Large intestine (tissue), 3 donors: ENCODE data around the gene ATG4A. TPM values are rescaled to one million over a fixed set of nuclear protein-coding genes. Genes with fewer than 3 reads are reported as not detected.

Experiments used
- DNase-seq, 2 donors: peaks; one replicate each; pipeline versions ENCODE4 v3.0.0 to v3.0.0-alpha.2; 2013
- H3K27ac ChIP-seq: one replicate; pipeline ENCODE4 v1.5.1; 2013; ENCODE audit warnings: low read length
- H3K27me3 ChIP-seq: 2 replicates; pipeline ENCODE4 v1.6.1; 2013; ENCODE audit warnings: low read length; ENCODE audit not compliant: control insufficient read depth, insufficient read depth
- H3K36me3 ChIP-seq: 2 replicates; pipeline ENCODE4 v1.6.1; 2013; ENCODE audit warnings: low read length; ENCODE audit not compliant: control insufficient read depth, insufficient read depth
- H3K4me1 ChIP-seq: one replicate; pipeline ENCODE4 v1.6.1; 2013; ENCODE audit warnings: low read length; ENCODE audit not compliant: control insufficient read depth, insufficient read depth
- H3K4me3 ChIP-seq: one replicate; pipeline ENCODE4 v1.5.1; 2013; ENCODE audit warnings: low read length
- H3K9me3 ChIP-seq: one replicate; pipeline ENCODE4 v1.6.1; 2013; ENCODE audit warnings: mild to moderate bottlenecking, low read depth, low read length, moderate library complexity; ENCODE audit not compliant: control insufficient read depth
- WGBS: methylation state at CpG from one replicate; pipeline ENCODE4 v1.1.5; 2013; ENCODE audit warnings: low lambda C conversion rate; ENCODE audit not compliant: insufficient coverage; 5-methylcytosine and 5-hydroxymethylcytosine counted together
- polyA plus RNA-seq: library from polyadenylated mRNA; unstranded; fragments of 120-200 nt; gene quantifications from one replicate; pipeline ENCODE4 v1.2.1, GENCODE V29; 2013

Gene ATG4A
- polyA plus RNA-seq, 1 donor, result 20.6 TPM

GRCh38 chrX:108167211-108167872 is 75.8 kb downstream of the ATG4A start:
- no peak overlapping the region for H3K27ac ChIP-seq
- WGBS, result 25% methylated on average over 2 of the region's 5 CpGs
- H3K27me3 ChIP-seq, result no peaks in the 10 kb centered on the region
- H3K4me3 ChIP-seq, result no peak overlapping the region
- DNase-seq, result no peak
- H3K36me3 ChIP-seq, result no peaks in the 10 kb centered on the region
- H3K9me3 ChIP-seq, result no peaks in the 10 kb centered on the region
- H3K4me1 ChIP-seq, result no peaks in the 10 kb centered on the region

GRCh38 chrX:108168961-108169740 is 77.6 kb downstream of the ATG4A start:
- Histone ChIP-seq H3K27me3 (no peaks in the 10 kb centered on the region), H3K36me3 (no peaks in the 10 kb centered on the region), H3K9me3 (no peaks in the 10 kb centered on the region), H3K4me3 (no peak overlapping the region), H3K27ac (no peak overlapping the region), H3K4me1 (no peaks in the 10 kb centered on the region)
- DNase-seq, result no peak
- no CpG with 5 or more reads among the region's 9 CpGs for WGBS

- no peaks in the 10 kb centered on the region for H3K9me3 ChIP-seq
- no peak for DNase-seq
- WGBS, result no CpG with 5 or more reads among the region's 3 CpGs
- no peak overlapping the region for H3K27ac ChIP-seq
- H3K4me3 ChIP-seq, result no peak overlapping the region
- no peaks in the 10 kb centered on the region for H3K27me3 ChIP-seq
- H3K4me1 ChIP-seq, result no peaks in the 10 kb centered on the region
- H3K36me3 ChIP-seq, result no peaks in the 10 kb centered on the region
These were observed 78.2 kb downstream of the ATG4A start for GRCh38 chrX:108169768-108170167.

- H3K27ac ChIP-seq, result no peak overlapping the region
- H3K27me3 ChIP-seq, result no peaks in the 10 kb centered on the region
- no peak for DNase-seq
- no CpG with 5 or more reads among the region's 4 CpGs for WGBS
- H3K4me1 ChIP-seq, result no peaks in the 10 kb centered on the region
- H3K4me3 ChIP-seq, result no peak overlapping the region
- no peaks in the 10 kb centered on the region for H3K36me3 ChIP-seq
- no peaks in the 10 kb centered on the region for H3K9me3 ChIP-seq
These were observed 80.1 kb downstream of the ATG4A start for GRCh38 chrX:108171671-108172070.

- Histone ChIP-seq H3K27ac (no peak overlapping the region), H3K4me1 (no peaks in the 10 kb centered on the region), H3K9me3 (no peaks in the 10 kb centered on the region), H3K27me3 (no peaks in the 10 kb centered on the region), H3K36me3 (no peaks in the 10 kb centered on the region), H3K4me3 (no peak overlapping the region)
- no CpG with 5 or more reads among the region's 3 CpGs for WGBS
- DNase-seq, result no peak
These were observed 82.3 kb downstream of the ATG4A start for GRCh38 chrX:108173874-108174273.

- Histone ChIP-seq H3K9me3 (no peaks in the 10 kb centered on the region), H3K27me3 (no peaks in the 10 kb centered on the region), H3K27ac (no peak overlapping the region), H3K4me3 (no peak overlapping the region), H3K4me1 (no peaks in the 10 kb centered on the region), H3K36me3 (no peaks in the 10 kb centered on the region)
- DNase-seq, result no peak
- no CpG with 5 or more reads among the region's 8 CpGs for WGBS
These were observed 86.0 kb downstream of the ATG4A start for GRCh38 chrX:108177351-108178142.

GRCh38 chrX:108178143-108178498 is 86.5 kb downstream of the ATG4A start:
- Histone ChIP-seq H3K27ac (no peak overlapping the region), H3K9me3 (no peaks in the 10 kb centered on the region), H3K4me3 (no peak overlapping the region), H3K4me1 (no peaks in the 10 kb centered on the region), H3K27me3 (no peaks in the 10 kb centered on the region), H3K36me3 (no peaks in the 10 kb centered on the region)
- no peak for DNase-seq
- no CpG with 5 or more reads among the region's 7 CpGs for WGBS

- Histone ChIP-seq H3K27me3 (no peaks in the 10 kb centered on the region), H3K9me3 (no peaks in the 10 kb centered on the region), H3K4me3 (no peak overlapping the region), H3K36me3 (no peaks in the 10 kb centered on the region), H3K27ac (no peak overlapping the region), H3K4me1 (no peaks in the 10 kb centered on the region)
- DNase-seq, result peak; percentile 15 to 60
- WGBS, result no CpG with 5 or more reads among the region's 4 CpGs
These were observed 95.2 kb downstream of the ATG4A start for GRCh38 chrX:108186811-108187210.

GRCh38 chrX:108198420-108198819 is 106.8 kb downstream of the ATG4A start:
- Histone ChIP-seq H3K36me3 (no peaks in the 10 kb centered on the region), H3K4me3 (no peak overlapping the region), H3K27me3 (no peaks in the 10 kb centered on the region), H3K27ac (no peak overlapping the region), H3K4me1 (no peaks in the 10 kb centered on the region), H3K9me3 (no peaks in the 10 kb centered on the region)
- WGBS, result no CpG with 5 or more reads among the region's 1 CpG
- no peak for DNase-seq

- H3K36me3 ChIP-seq, result no peaks in the 10 kb centered on the region
- no peak for DNase-seq
- no peaks in the 10 kb centered on the region for H3K4me1 ChIP-seq
- H3K27ac ChIP-seq, result no peak overlapping the region
- no peaks in the 10 kb centered on the region for H3K9me3 ChIP-seq
- no peaks in the 10 kb centered on the region for H3K27me3 ChIP-seq
- H3K4me3 ChIP-seq, result no peak overlapping the region
- no CpG with 5 or more reads among the region's 2 CpGs for WGBS
These were observed 107.5 kb downstream of the ATG4A start for GRCh38 chrX:108199041-108199440.
